ENCODE results near the gene NIPBL. TPM values are rescaled to one million over a fixed set of nuclear protein-coding genes. Genes with fewer than 3 reads are reported as not detected.
A peak's percentile ranks its signal among the peaks of the same experiment; 100 is the strongest.

NIPBL gene
- total and polyA plus RNA-seq, 8 donors, result 8.2 to 100 (median 32.2) TPM

- 90 to 94% (median 93%) methylated on average over 9 of the region's 9 CpGs for WGBS, 5 donors
- Histone ChIP-seq H3K27ac (no peak overlapping the region), H3K36me3 (peaks cover 35 to 71% (median 68%) of the 10 kb centered on the region in 4 donors), H3K9me3 (no peaks in the 10 kb centered on the region), H3K4me3 (no peak overlapping the region), H3K27me3 (no peaks in the 10 kb centered on the region), H3K4me1 (no peaks in the 10 kb centered on the region)
- TF ChIP-seq CTCF (IDR thresholded peaks at IDR 0.05) (no peak), POLR2A (IDR thresholded peaks at IDR 0.05) (no peak), POLR2AphosphoS5 (IDR thresholded peaks at IDR 0.05) (no peak), EP300 (IDR thresholded peaks at IDR 0.05) (no peak)
- intact Hi-C loops (cut with DNase I; ENCODE audit: low total_unique reads), result no loop called here
- DNase-seq, result no peak
Observed at GRCh38 chr5:37064442-37064841, 187.9 kb downstream of the NIPBL start.

- TF ChIP-seq CTCF (IDR thresholded peaks at IDR 0.05) (no peak), EP300 (IDR thresholded peaks at IDR 0.05) (no peak), POLR2A (IDR thresholded peaks at IDR 0.05) (no peak), POLR2AphosphoS5 (IDR thresholded peaks at IDR 0.05) (no peak)
- Histone ChIP-seq H3K4me1 (no peaks in the 10 kb centered on the region), H3K9me3 (no peaks in the 10 kb centered on the region), H3K27ac (no peak overlapping the region), H3K36me3 (peaks cover 0 to 7% (median under 1%) of the 10 kb centered on the region in 4 donors), H3K4me3 (no peak overlapping the region), H3K27me3 (no peaks in the 10 kb centered on the region)
- 71 to 86% (median 77%) methylated on average over 1 of the region's 1 CpG for WGBS, 5 donors
- DNase-seq, result no peak
- intact Hi-C loops (cut with DNase I; ENCODE audit: low total_unique reads), result no loop called here
Observed at GRCh38 chr5:37071487-37071886, 194.9 kb downstream of the NIPBL start.

GRCh38 chr5:37071901-37072581 lies 195.5 kb downstream of the NIPBL start:
- no peak overlapping the region for H3K27ac ChIP-seq
- no peak overlapping the region for H3K4me3 ChIP-seq
- no peaks in the 10 kb centered on the region for H3K27me3 ChIP-seq
- peaks cover 0 to 2% (median 0%) of the 10 kb centered on the region in 4 donors for H3K36me3 ChIP-seq
- intact Hi-C loops (cut with DNase I; ENCODE audit: low total_unique reads), result no loop called here
- H3K4me1 ChIP-seq, result no peaks in the 10 kb centered on the region
- TF ChIP-seq POLR2AphosphoS5 (IDR thresholded peaks at IDR 0.05) (no peak), EP300 (IDR thresholded peaks at IDR 0.05) (no peak), POLR2A (IDR thresholded peaks at IDR 0.05) (no peak), CTCF (IDR thresholded peaks at IDR 0.05) (no peak)
- H3K9me3 ChIP-seq, result no peaks in the 10 kb centered on the region
- DNase-seq, result peak in 1 of 2 donors; percentile 7
- WGBS, 5 donors, result 67 to 84% (median 76%) methylated on average over 1 of the region's 1 CpG

GRCh38 chr5:37075399-37075950 lies 198.9 kb downstream of the NIPBL start:
- H3K4me3 ChIP-seq, result no peak overlapping the region
- H3K9me3 ChIP-seq, result no peaks in the 10 kb centered on the region
- no peak overlapping the region for H3K27ac ChIP-seq
- WGBS, 5 donors, result 70 to 84% (median 84%) methylated on average over 3 of the region's 3 CpGs
- no peaks in the 10 kb centered on the region for H3K4me1 ChIP-seq
- intact Hi-C loops (cut with DNase I; ENCODE audit: low total_unique reads), result no loop called here
- DNase-seq, result no peak
- peaks cover 0 to 28% (median 20%) of the 10 kb centered on the region in 4 donors for H3K36me3 ChIP-seq
- TF ChIP-seq EP300 (IDR thresholded peaks at IDR 0.05) (no peak), POLR2A (IDR thresholded peaks at IDR 0.05) (no peak), CTCF (IDR thresholded peaks at IDR 0.05) (no peak), POLR2AphosphoS5 (IDR thresholded peaks at IDR 0.05) (no peak)
- no peaks in the 10 kb centered on the region for H3K27me3 ChIP-seq
